Endometrium (tissue), 2 donors: ENCODE data around the gene PTRH1.

Source experiments
- FAIRE-seq: peaks from 2 replicates; lab custom pipeline; 2012; peaks lifted over from hg19 to GRCh38; lab: Jason Lieb, UNC
- donor health status: control.
- donor health status: control.

PTRH1 gene

GRCh38 chr9:127697575-127697974, 17.9 kb downstream of the PTRH1 start:
- FAIRE-seq = no peak

DNA sequence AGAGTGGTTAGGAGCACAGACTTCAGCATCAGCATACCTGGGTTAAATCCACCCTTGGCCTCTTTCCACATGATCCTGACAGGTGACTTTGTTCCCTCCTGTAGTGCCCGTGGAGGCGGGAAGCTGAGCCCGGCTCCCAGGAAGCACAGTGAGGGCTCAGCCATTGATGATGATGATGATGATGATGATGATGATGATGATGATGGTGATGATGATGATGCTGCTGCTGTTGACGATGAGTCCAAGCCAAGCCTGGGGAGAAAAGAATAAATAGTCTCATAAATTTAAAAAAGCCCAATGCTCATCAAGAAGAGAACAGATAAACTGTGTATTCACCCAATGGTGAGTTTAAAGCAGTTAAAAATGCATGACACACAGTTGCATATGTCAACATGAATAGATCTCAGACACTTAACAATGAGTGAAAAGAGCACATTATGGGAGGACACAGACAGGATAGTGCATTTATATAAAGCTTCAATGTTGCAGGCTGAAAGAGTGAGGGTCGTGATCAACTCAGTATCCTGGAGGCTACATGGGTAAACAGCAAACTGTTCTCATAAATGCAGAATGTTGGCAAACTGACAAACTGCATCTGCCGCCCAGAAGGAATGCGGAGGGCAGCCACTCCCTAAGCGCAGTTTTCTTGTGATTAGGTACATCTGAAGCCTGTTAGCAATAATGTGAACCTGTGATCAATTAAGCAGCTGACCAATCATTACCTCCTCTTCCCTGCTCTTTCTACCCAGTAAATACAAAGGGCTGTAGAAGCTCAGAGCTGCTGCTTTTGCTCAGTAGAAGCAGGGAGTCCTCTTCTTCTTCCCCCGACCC, 20.4 kb downstream of the PTRH1 start:
- FAIRE-seq = no peak

- no peak for FAIRE-seq
These were observed 21.8 kb downstream of the PTRH1 start for GRCh38 chr9:127693697-127694096.

DNA sequence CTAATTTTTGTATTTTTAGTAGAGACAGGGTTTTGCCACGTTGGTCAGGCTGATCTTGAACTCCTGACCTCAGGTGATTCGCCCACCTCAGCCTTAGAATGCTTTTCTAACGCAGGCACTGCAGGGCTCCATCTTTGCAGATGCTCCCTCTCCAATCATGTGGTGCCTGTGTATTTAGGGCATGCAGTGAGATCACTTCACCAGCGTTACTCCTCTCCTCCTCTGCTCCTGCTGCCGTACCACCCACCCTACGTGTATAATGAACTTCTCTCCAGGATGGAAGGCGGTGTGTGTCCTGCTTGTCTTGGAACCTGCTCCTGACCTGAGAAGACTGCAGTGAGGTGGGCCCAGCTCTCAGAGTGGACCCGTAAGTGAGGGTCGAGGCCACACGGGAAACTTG, 22.3 kb downstream of the PTRH1 start:
- FAIRE-seq = no peak

DNA sequence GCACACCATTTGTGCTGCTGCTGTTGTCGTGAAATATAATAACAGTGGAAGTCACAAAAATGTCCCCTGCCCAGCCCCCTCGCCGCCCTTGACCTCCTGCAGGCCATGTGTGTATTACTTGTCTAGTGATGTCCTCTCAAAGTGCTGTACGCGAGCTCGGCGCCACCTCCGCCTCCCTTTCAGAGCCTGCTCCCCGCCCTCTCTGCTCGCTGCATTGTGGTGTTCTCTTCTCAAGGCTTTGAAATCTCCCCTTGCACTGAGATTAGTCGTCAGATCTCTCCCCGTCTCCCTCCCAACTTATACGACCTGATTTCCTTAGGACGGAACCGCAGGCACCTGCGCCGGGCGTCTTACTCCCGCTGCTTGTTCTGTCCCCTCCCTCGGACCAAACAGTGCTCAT, 23.4 kb downstream of the PTRH1 start:
- FAIRE-seq = no peak

GRCh38 chr9:127690735-127691134, 24.7 kb downstream of the PTRH1 start:
- no peak for FAIRE-seq

GRCh38 chr9:127689329-127690000, 26.0 kb downstream of the PTRH1 start:
- FAIRE-seq = no peak

GRCh38 chr9:127686461-127687393, 28.7 kb downstream of the PTRH1 start:
- no peak for FAIRE-seq

GRCh38 chr9:127684576-127684975, 30.9 kb downstream of the PTRH1 start:
- FAIRE-seq = no peak

DNA sequence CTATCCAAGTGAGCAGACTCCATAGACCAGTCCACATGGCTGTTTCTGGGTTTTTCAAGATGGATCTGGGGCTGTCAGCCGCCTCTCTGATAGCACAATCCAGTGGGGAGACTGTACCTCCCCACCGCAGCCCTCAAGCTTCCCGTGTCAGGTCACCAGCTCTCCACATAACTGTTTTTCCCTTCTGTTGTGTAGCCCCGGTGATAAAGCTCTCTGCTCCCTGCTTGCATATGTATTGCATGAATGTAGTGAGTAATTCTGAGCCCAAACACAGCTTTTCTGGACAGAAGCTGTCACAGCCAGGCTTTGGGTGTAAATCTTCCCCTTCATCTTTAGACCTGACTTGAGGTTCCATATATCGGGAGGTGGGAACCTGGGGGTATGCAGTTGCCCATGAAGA, 31.7 kb downstream of the PTRH1 start:
- FAIRE-seq = no peak

GRCh38 chr9:127682351-127683136, 32.9 kb downstream of the PTRH1 start:
- FAIRE-seq = no peak

DNA sequence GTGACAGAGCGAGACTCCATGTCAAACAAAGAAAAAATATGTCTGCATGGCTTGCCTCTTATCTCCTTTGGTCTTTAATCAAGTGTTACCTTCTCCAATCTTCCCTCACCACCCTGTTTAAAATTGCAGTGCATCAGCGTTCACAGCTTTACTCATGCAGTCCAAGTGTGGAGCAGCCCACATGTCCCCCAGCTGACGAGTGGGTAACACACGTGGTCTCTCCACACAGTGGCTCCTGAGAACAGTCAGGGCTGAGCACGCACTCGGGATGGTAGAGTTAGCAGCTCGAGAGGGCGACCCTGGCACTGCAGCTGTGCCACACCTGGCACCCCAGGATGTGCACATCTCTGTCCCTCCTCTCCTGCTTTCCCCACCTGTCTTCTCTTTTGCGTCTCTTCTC, 34.6 kb downstream of the PTRH1 start:
- no peak for FAIRE-seq

DNA sequence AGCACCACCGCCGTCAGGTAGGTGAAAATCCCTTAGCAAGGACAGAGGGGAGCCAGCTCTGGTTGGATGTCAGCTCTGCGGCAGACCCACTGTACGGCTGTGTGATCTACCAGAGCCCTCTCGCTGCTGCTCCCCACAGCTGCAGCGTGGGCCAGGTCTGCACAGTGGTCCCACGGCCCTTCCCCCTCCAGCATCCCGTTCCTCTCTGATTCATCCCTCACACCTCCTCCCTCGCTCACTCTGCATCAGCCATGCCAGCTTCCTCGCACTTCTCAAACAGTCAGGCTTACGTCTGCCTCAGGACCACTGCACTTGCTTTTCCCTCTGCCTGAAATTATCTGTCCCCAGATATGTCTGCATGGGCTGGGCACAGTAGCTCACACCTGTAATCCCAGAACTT, 35.2 kb downstream of the PTRH1 start:
- FAIRE-seq = no peak

- no peak for FAIRE-seq
These were observed 36.0 kb downstream of the PTRH1 start for GRCh38 chr9:127679506-127679905.

DNA sequence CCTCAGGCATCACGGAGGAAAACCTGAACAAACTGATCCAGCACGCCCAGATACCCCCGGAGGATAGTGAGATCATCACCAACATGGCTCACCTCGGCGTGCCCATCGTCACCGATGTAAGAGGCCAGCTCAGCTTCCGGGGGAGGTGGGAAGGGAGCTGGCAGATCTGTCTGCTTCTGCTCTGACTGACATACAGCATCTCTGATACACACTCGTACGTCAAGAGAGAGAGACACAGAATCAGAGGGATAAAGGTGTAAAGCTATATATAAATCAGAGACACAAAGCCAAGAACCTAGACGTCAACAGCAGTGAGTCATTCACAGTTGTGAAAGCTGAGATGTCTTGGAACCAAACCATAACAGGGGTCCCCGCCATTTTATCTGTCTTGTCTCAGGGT, 38.8 kb downstream of the PTRH1 start:
- FAIRE-seq = no peak

DNA sequence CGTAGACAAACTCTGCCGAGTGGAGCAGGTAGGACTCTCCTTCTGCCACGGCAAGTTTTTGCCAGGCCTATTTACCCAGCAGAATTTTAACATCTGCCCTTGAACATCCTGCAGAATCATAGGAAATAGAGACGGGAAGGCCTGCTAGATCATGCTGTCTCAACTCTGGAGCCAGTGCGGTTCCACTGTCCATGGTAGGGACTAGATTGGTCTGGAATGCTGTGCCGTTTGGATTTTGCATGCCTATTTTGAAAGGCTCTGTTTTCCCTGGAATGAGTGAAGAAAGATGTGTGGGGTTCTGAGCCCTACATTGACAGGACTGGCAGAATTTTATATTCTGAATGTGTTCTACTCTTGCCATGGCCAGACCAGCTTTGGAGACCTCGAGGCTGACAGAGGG, 42.2 kb downstream of the PTRH1 start:
- FAIRE-seq = no peak

GRCh38 chr9:127667906-127668305, 47.6 kb downstream of the PTRH1 start:
- no peak for FAIRE-seq

GRCh38 chr9:127667127-127667844, 48.2 kb downstream of the PTRH1 start:
- no peak for FAIRE-seq

DNA sequence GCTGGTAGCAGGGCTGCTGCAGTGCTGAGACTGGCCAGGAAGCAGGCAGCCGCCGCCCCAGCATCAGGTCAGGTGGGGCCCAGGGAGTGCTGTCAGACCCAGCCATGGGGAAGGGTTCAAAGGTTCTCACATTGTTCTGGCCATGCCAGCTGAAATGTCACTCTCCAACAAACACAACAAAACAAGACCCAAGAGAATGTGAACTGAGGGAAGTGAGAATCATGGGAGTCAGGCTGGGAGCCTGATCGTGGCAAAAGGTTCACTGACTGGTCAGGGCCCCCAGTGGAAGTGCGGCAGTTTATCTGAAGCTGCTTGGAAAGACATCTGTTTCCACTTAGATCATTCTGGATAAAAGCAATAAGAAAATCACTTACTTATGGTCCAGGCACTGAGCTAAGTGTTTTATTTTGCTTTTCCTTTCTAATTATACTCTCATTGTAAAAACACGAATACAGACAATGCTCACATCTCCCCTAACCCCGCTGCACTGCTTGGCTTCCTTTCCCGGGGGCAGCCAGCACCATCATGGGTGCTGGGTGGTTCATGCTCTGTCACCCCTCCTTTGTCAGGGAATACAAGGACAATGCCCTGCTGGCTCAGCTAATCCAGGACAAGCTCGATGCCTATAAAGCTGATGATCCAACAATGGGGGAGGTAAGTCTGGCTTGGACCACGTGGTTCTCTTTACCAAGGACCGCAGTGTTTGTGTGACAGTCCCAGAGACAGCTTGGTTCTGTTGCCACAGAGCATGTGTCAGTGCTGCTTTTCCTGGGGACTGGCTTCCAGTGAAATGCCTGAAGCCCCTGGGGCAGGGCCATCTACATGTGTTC, 50.6 kb downstream of the PTRH1 start:
- FAIRE-seq = peak; percentile 79

- no peak for FAIRE-seq
These were observed 51.2 kb downstream of the PTRH1 start for GRCh38 chr9:127664324-127664677.
